GM10248 (cell line): ENCODE measurements around the gene C9orf50.

ENCODE experiments used
- CTCF ChIA-PET: fragments of 300-600 bp; sonication (Branson Sonifier 250); formaldehyde crosslinking; extraction: SDS; loops from one replicate; lab custom pipeline; 2021; ENCODE audit warnings: antibody characterized with exemption; lab: Yijun Ruan, JAX
- POLR2A ChIA-PET: fragments of 350-650 bp; sonication (Branson Sonifier 250); formaldehyde crosslinking; extraction: SDS; loops from one replicate; lab custom pipeline; 2020; ENCODE audit warnings: antibody characterized with exemption; lab: Yijun Ruan, JAX
- DNase-seq: peaks from one replicate; pipeline ENCODE4 v3.0.0; 2012; ENCODE audit errors: extremely low spot score
- TF ChIP-seq, protein P1 (sequence below): IDR thresholded peaks from 2 replicates; pipeline ENCODE4 v1.5.1; 2012; ENCODE audit warnings: mild to moderate bottlenecking, low read depth; ENCODE audit errors: extremely low read depth, missing control alignments, control extremely low read depth

C9orf50 gene

DNA sequence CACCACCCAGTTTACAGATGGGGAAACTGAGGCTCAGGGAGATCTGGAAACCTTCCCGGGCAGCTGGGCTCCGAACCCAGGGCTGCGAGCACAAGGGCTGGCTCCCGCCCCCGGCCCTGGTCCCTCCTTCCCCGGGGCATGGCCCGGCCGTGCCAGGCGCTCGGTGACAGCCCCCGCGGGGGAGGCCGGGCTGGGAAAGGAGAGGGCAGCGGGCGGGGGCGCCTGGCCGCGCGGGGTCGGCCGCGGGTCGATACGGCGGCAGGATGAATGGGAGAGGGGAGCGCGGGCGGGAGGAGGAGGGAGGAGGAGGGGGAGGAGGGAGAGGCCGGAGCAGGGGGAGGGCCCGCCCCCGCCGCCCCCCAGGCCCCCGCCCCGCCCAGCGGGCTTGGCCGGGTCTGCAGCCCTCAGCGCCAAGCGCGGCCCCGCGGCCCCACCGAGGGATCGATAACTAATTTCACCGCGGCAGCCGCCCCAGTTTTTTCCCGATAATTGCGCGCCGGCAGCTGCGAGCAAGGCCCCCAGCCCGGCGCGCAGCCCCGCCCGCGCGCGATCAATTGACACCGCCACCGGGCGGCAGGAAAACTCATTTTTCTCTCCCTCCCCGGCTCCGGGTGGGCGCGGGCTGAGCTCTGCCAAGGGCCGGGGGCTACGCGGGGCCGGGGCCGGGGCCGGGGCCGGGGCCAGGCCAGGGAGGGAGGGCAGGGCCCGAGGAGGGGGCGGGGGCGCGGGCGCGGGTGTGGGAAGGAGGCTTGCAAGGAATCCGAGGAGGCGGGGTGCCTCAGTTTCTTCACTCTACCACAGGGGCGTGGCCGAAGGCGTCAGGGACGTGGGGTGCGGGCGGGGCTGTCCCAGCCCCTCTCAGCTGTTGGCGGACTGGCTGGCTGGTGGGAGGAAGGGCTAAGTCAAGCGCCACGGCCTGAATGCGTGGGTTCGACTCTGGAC, 52.1 kb downstream of the C9orf50 start:
- no peak for DNase-seq
- TF ChIP-seq, protein P1, sequence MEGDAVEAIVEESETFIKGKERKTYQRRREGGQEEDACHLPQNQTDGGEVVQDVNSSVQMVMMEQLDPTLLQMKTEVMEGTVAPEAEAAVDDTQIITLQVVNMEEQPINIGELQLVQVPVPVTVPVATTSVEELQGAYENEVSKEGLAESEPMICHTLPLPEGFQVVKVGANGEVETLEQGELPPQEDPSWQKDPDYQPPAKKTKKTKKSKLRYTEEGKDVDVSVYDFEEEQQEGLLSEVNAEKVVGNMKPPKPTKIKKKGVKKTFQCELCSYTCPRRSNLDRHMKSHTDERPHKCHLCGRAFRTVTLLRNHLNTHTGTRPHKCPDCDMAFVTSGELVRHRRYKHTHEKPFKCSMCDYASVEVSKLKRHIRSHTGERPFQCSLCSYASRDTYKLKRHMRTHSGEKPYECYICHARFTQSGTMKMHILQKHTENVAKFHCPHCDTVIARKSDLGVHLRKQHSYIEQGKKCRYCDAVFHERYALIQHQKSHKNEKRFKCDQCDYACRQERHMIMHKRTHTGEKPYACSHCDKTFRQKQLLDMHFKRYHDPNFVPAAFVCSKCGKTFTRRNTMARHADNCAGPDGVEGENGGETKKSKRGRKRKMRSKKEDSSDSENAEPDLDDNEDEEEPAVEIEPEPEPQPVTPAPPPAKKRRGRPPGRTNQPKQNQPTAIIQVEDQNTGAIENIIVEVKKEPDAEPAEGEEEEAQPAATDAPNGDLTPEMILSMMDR = no peak
- CTCF ChIA-PET = interaction anchor here (2.5 kb wide), 1 partner anchor 13 kb away, joined by 6 read pairs; no protein-coding TSS in a partner anchor
- POLR2A ChIA-PET = no interaction called here

DNA sequence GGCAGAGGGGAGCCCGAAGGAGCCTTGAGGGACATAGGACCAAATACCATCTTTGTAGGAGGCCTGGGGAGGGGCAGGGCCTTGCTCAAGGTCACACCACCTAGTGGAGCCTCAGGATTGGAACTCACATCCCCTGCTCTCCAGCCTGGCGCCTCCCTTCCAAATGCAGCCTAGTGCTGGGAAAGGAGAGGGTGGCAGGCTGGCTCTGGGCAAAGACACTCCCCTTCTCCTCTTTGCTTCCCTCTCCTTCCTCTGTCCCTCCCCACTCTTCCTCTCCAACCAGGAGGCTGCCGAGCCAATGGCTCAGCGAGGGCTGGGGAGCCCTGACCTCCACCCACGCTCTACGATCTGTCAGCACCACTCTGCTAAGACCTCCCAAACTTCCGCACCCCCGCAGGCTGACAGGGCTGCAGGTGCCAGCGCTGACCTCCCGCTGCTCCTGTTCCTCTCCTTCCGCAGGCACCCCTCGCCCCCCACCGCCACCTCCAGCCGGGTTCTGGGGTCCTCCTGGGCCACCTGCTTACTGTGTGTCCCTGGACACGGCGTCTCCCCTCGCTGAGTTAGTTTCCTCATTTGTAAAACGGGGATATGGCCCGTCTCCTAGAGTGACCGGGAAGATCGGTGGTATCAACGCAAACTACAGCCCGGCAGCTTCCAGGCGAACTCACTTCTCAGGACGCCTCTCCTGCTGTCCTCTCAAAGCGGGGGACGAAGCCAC, 52.9 kb downstream of the C9orf50 start:
- TF ChIP-seq, protein P1 = no peak
- POLR2A ChIA-PET = no interaction called here
- CTCF ChIA-PET = no interaction called here
- no peak for DNase-seq

DNA sequence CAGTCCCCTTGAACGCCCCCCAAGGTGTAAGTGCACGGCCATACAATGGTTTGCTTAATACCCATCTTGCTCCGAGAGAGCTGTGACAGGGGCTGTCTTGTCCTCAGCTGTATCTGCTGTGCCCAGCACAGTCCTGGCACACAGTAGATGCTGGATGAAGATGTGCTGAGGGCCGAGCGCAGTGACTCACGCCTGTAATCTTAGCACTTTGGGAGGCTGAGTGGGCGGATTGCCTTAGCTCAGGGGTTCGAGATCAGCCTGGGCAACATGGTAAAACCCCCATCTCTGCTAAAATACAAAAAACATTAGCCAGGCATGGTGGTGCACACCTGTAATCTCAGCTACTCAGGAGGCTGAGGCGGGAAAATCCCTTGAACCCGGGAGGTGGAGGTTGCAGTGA, 53.6 kb downstream of the C9orf50 start:
- CTCF ChIA-PET = no interaction called here
- POLR2A ChIA-PET = no interaction called here
- TF ChIP-seq, protein P1 = no peak
- DNase-seq = no peak

DNA sequence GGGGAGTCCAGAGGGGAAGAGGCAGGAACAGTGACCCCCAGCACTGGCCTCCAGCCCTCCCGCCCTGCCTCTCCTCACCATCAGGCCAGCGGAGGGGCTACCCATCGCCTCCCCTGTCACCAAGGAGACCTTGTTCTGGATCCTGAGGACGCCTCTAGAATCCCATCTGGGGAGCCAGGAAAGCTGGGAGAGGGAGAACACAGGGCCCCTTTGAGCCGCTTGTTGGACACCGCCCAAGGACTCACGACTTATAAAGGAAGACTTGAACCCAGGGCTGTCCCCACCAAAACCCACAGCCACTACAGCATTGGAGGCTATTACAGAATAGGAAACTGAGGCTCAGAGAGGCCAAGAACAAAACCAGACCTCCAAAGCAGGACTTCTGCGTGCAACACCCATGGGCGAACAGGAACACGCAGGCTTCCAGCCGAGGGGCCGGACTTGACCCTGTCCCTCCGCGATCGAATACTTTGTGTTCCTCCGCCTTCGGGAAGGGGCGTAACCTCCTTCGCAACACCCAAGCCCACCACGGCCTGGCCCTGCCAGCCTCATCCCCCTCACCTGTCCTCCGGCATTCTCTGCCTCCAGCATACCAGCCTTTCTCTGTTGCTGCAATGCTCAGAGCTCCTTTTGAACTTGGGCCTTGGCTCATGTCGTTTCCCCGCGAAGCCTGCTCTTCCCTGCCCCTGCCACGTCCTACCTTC, 54.2 kb downstream of the C9orf50 start:
- TF ChIP-seq, protein P1 = no peak
- ChIA-PET POLR2A (no interaction called here), CTCF (no interaction called here)
- DNase-seq = no peak

DNA sequence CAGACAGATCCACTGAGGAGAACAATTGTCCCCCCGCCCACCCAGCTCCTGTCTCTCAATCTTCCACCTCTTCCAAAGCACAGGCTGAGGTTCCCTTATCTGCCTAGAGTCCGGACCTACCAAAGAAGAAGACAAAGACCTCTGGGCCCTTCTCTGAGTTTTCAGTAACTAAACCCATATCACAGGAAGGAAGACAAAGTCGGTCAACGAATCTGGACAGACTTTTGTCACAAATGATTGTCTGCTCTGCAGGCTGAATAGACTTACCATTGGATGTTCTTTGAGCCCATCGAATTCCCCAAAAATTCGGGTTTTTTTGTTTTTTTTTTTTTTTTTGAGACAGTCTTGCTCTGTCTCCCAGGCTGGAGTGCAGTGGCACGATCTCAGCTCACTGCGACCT, 58.0 kb downstream of the C9orf50 start:
- ChIA-PET POLR2A (no interaction called here), CTCF (no interaction called here)
- TF ChIP-seq, protein P1 = no peak
- no peak for DNase-seq

DNA sequence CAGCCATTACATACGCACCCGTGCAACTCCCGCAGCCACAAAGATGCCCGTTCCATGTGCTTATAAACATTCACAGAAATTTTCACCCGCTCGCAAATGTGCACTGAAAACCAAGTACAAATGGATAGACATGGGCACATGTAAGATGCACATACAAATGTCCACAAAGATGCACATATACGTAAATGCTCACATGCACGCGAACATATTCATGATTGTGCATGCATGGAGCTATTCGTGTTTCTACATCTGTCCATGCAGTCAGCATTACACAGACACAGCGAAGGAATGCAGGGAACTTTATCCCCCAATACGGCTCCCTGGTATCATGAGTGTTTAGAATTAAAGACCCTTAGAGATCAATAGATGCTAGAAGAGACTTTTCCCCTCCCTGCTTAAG, 58.4 kb downstream of the C9orf50 start:
- TF ChIP-seq, protein P1 = no peak
- DNase-seq = no peak
- CTCF ChIA-PET = no interaction called here
- POLR2A ChIA-PET = no interaction called here
